ENCODE measurements around the gene KLHL21.
A peak's percentile ranks its signal among the peaks of the same experiment; 100 is the strongest.

Gene KLHL21

GRCh38 chr1:6599141-6599975 lies 3.3 kb downstream of the KLHL21 start:
- peak; percentile 16 for DNase-seq

GRCh38 chr1:6597777-6598131 lies 4.9 kb downstream of the KLHL21 start:
- no peak for DNase-seq

- no peak for DNase-seq
Observed at GRCh38 chr1:6596886-6597776, 5.5 kb downstream of the KLHL21 start.

GRCh38 chr1:6596351-6596750 lies 6.3 kb downstream of the KLHL21 start:
- no peak for DNase-seq

GRCh38 chr1:6594977-6595740 lies 7.5 kb downstream of the KLHL21 start:
- no peak for DNase-seq

- DNase-seq, result no peak
Observed at GRCh38 chr1:6593810-6594209, 8.9 kb downstream of the KLHL21 start.

- DNase-seq, result no peak
Observed at GRCh38 chr1:6592865-6593593, 9.6 kb downstream of the KLHL21 start.

GRCh38 chr1:6592441-6592840 lies 10.2 kb downstream of the KLHL21 start:
- no peak for DNase-seq

- DNase-seq, result no peak
Observed at GRCh38 chr1:6591644-6592043, 11.0 kb downstream of the KLHL21 start.

- no peak for DNase-seq
Observed at GRCh38 chr1:6591222-6591621, 11.4 kb downstream of the KLHL21 start.

GRCh38 chr1:6590046-6590445 lies 12.6 kb downstream of the KLHL21 start:
- DNase-seq, result no peak

GRCh38 chr1:6588893-6589520 lies 13.7 kb downstream of the KLHL21 start:
- DNase-seq, result no peak

GRCh38 chr1:6588128-6588892 lies 14.4 kb downstream of the KLHL21 start:
- DNase-seq, result no peak

GRCh38 chr1:6587261-6588005 lies 15.2 kb downstream of the KLHL21 start:
- no peak for DNase-seq

GRCh38 chr1:6586404-6586816 lies 16.3 kb downstream of the KLHL21 start:
- no peak for DNase-seq

GRCh38 chr1:6585841-6586240 lies 16.8 kb downstream of the KLHL21 start:
- no peak for DNase-seq

- DNase-seq, result no peak
Observed at GRCh38 chr1:6585081-6585722, 17.5 kb downstream of the KLHL21 start.

- DNase-seq, result no peak
Observed at GRCh38 chr1:6584126-6585080, 18.3 kb downstream of the KLHL21 start.

GRCh38 chr1:6582370-6582769 lies 20.3 kb downstream of the KLHL21 start:
- DNase-seq, result no peak

Data from fibroblast of skin of right biceps (primary cell).